ENCODE measurements around the gene SLC22A16. TPM values are rescaled to one million over a fixed set of nuclear protein-coding genes. Genes with fewer than 3 reads are reported as not detected.

Gene SLC22A16
- total and polyA plus RNA-seq, 2 donors from 2014 or later = 0.79 TPM; not detected in 1

GRCh38 chr6:110485491-110485890 is 9.1 kb upstream of the SLC22A16 start:
- Histone ChIP-seq H3K4me1 (ENCODE audit: control insufficient read depth in 2 of 3, insufficient read depth in 2 of 3, low read depth in 1 of 3, low read length in 3 of 3) (no peaks in the 10 kb centered on the region), H3K27ac (ENCODE audit: low read depth in 2 of 2, low read length in 2 of 2) (no peak overlapping the region), H3K27me3 (ENCODE audit: control insufficient read depth, insufficient read depth, low read length) (no peaks in the 10 kb centered on the region), H3K4me3 (ENCODE audit: low read length in 3 of 3) (no peak overlapping the region), H3K36me3 (ENCODE audit: control insufficient read depth in 2 of 3, insufficient read depth in 3 of 3, low read length in 3 of 3) (no peaks in the 10 kb centered on the region), H3K9ac (ENCODE audit: low read length in 3 of 3) (no peak overlapping the region), H3K9me3 (ENCODE audit: control insufficient read depth in 2 of 3, insufficient read depth in 1 of 3, low read length in 3 of 3) (no peaks in the 10 kb centered on the region)
- TF ChIP-seq CTCF (IDR thresholded peaks at IDR 0.05; ENCODE audit: borderline replicate concordance, extremely low read depth, insufficient read depth) = no peak
- no peak for FAIRE-seq
- DNase-seq = peak in 1 of 5 donors; percentile 29
- intact Hi-C loops (cut with DNase I) = no loop called here

GRCh38 chr6:110484321-110484720 is 7.9 kb upstream of the SLC22A16 start:
- no peak for TF ChIP-seq CTCF (IDR thresholded peaks at IDR 0.05; ENCODE audit: borderline replicate concordance, extremely low read depth, insufficient read depth)
- FAIRE-seq (no peak), DNase-seq (no peak)

GRCh38 chr6:110482774-110483400 is 6.5 kb upstream of the SLC22A16 start:
- no peak for DNase-seq
- intact Hi-C loops (cut with DNase I) = no loop called here
- Histone ChIP-seq H3K9me3 (ENCODE audit: control insufficient read depth in 2 of 3, insufficient read depth in 1 of 3, low read length in 3 of 3) (no peaks in the 10 kb centered on the region), H3K4me3 (ENCODE audit: low read length in 3 of 3) (no peak overlapping the region), H3K4me1 (ENCODE audit: control insufficient read depth in 2 of 3, insufficient read depth in 2 of 3, low read depth in 1 of 3, low read length in 3 of 3) (no peaks in the 10 kb centered on the region), H3K9ac (ENCODE audit: low read length in 3 of 3) (no peak overlapping the region), H3K36me3 (ENCODE audit: control insufficient read depth in 2 of 3, insufficient read depth in 3 of 3, low read length in 3 of 3) (no peaks in the 10 kb centered on the region), H3K27me3 (ENCODE audit: control insufficient read depth, insufficient read depth, low read length) (no peaks in the 10 kb centered on the region), H3K27ac (ENCODE audit: low read depth in 2 of 2, low read length in 2 of 2) (no peak overlapping the region)
- no peak for TF ChIP-seq CTCF (IDR thresholded peaks at IDR 0.05; ENCODE audit: borderline replicate concordance, extremely low read depth, insufficient read depth)
- FAIRE-seq = peak; percentile 38

More at GRCh38 chr6:110484321-110484720, 7.9 kb upstream of the SLC22A16 start:
- Histone ChIP-seq H3K27ac (ENCODE audit: low read depth in 2 of 2, low read length in 2 of 2) (no peak overlapping the region), H3K4me1 (ENCODE audit: control insufficient read depth in 2 of 3, insufficient read depth in 2 of 3, low read depth in 1 of 3, low read length in 3 of 3) (no peaks in the 10 kb centered on the region), H3K36me3 (ENCODE audit: control insufficient read depth in 2 of 3, insufficient read depth in 3 of 3, low read length in 3 of 3) (no peaks in the 10 kb centered on the region), H3K4me3 (ENCODE audit: low read length in 3 of 3) (no peak overlapping the region), H3K27me3 (ENCODE audit: control insufficient read depth, insufficient read depth, low read length) (no peaks in the 10 kb centered on the region), H3K9me3 (ENCODE audit: control insufficient read depth in 2 of 3, insufficient read depth in 1 of 3, low read length in 3 of 3) (no peaks in the 10 kb centered on the region), H3K9ac (ENCODE audit: low read length in 3 of 3) (no peak overlapping the region)
- intact Hi-C loops (cut with DNase I) = no loop called here

- no peak for FAIRE-seq
- H3K9ac ChIP-seq (ENCODE audit: low read length in 3 of 3) = no peak overlapping the region
- no peak for DNase-seq
- H3K4me1 ChIP-seq (ENCODE audit: control insufficient read depth in 2 of 3, insufficient read depth in 2 of 3, low read depth in 1 of 3, low read length in 3 of 3) = no peaks in the 10 kb centered on the region
- no peak overlapping the region for H3K4me3 ChIP-seq (ENCODE audit: low read length in 3 of 3)
- H3K27ac ChIP-seq (ENCODE audit: low read depth in 2 of 2, low read length in 2 of 2) = no peak overlapping the region
- no peaks in the 10 kb centered on the region for H3K9me3 ChIP-seq (ENCODE audit: control insufficient read depth in 2 of 3, insufficient read depth in 1 of 3, low read length in 3 of 3)
- H3K36me3 ChIP-seq (ENCODE audit: control insufficient read depth in 2 of 3, insufficient read depth in 3 of 3, low read length in 3 of 3) = no peaks in the 10 kb centered on the region
- TF ChIP-seq CTCF (IDR thresholded peaks at IDR 0.05; ENCODE audit: borderline replicate concordance, extremely low read depth, insufficient read depth) = no peak
- intact Hi-C loops (cut with DNase I) = no loop called here
- no peaks in the 10 kb centered on the region for H3K27me3 ChIP-seq (ENCODE audit: control insufficient read depth, insufficient read depth, low read length)
These were observed 4.7 kb upstream of the SLC22A16 start for GRCh38 chr6:110481081-110481480.

Measured in kidney (tissue), 14 donors.